SK-N-SH treated with all-trans-retinoic acid at 6 μM for 48 hours (cell line): ENCODE data around the gene RNF138.
A peak's percentile ranks its signal among the peaks of the same experiment; 100 is the strongest.
"Not testable (repeated sequence)": the region's sequence is repeated elsewhere in the genome, so short reads cannot be mapped to it uniquely, and the experiment has no call there.

Source experiments
- ATAC-seq: fragments of 200-7000 bp; cut with Tn5 transposase; 3 replicates; pipeline ENCODE4 v1.9.1; 2020; ENCODE audit warnings: mild to moderate bottlenecking, moderate library complexity
- ARNTL ChIP-seq: fragments of 450-650 bp; formaldehyde crosslinking; IDR thresholded peaks from 2 replicates; pipeline ENCODE4 v1.5.0; 2020; ENCODE audit warnings: low read depth, mild to moderate bottlenecking, moderate library complexity, borderline replicate concordance
- BACH2 ChIP-seq: fragments of 250-450 bp; sonication (Bioruptor Pico); IDR thresholded peaks from 2 replicates; pipeline ENCODE4 v1.9.0; 2021; ENCODE audit warnings: mild to moderate bottlenecking, borderline replicate concordance
- ESRRG ChIP-seq: fragments of 250-450 bp; sonication (Bioruptor Pico); IDR thresholded peaks from 2 replicates; pipeline ENCODE4 v1.6.1; 2021; ENCODE audit warnings: mild to moderate bottlenecking
- GLIS3 ChIP-seq: fragments of 250-450 bp; sonication (Bioruptor Pico); IDR thresholded peaks from 2 replicates; pipeline ENCODE4 v1.5.0; 2020; ENCODE audit warnings: mild to moderate bottlenecking, moderate library complexity
- ISL1 ChIP-seq: fragments of 250-450 bp; sonication (Bioruptor Pico); IDR thresholded peaks from 2 replicates; pipeline ENCODE4 v2.1.2; 2022; ENCODE audit warnings: mild to moderate bottlenecking, moderate library complexity
- OSR1 ChIP-seq: fragments of 250-450 bp; sonication (Bioruptor Pico); IDR thresholded peaks from 2 replicates; pipeline ENCODE4 v1.8.0; 2022; ENCODE audit warnings: moderate library complexity, mild to moderate bottlenecking, inconsistent platforms
- PPARA ChIP-seq: fragments of 250-450 bp; sonication (Bioruptor Pico); IDR thresholded peaks from 2 replicates; pipeline ENCODE4 v1.5.0; 2020; ENCODE audit warnings: mild to moderate bottlenecking, borderline replicate concordance
- RARB ChIP-seq: fragments of 250-450 bp; sonication (Bioruptor Pico); IDR thresholded peaks from 2 replicates; pipeline ENCODE4 v1.8.0; 2021; ENCODE audit warnings: mild to moderate bottlenecking, moderate library complexity
- SNAI2 ChIP-seq: fragments of 250-450 bp; sonication (Bioruptor Pico); IDR thresholded peaks from 2 replicates; pipeline ENCODE4 v1.5.0; 2020; ENCODE audit warnings: mild to moderate bottlenecking, moderate library complexity
- TCF4 ChIP-seq: fragments of 250-450 bp; sonication (Bioruptor Pico); IDR thresholded peaks from 2 replicates; pipeline ENCODE4 v1.8.0; 2021; ENCODE audit warnings: mild to moderate bottlenecking, moderate library complexity, borderline replicate concordance
- TOX ChIP-seq: fragments of 250-450 bp; sonication (Bioruptor Pico); IDR thresholded peaks from 2 replicates; pipeline ENCODE4 v1.8.0; 2021; ENCODE audit warnings: mild to moderate bottlenecking, moderate library complexity, borderline replicate concordance
- ZC3H10 ChIP-seq: fragments of 250-450 bp; sonication (Bioruptor Pico); IDR thresholded peaks from 2 replicates; pipeline ENCODE4 v1.5.1; 2021; ENCODE audit warnings: mild to moderate bottlenecking, moderate library complexity
- ZFP3 ChIP-seq: fragments of 250-450 bp; sonication (Bioruptor Pico); IDR thresholded peaks from 2 replicates; pipeline ENCODE4 v1.5.0; 2020; ENCODE audit warnings: mild to moderate bottlenecking, moderate library complexity
- ZFP30 ChIP-seq: fragments of 450-650 bp; formaldehyde crosslinking; IDR thresholded peaks from 2 replicates; pipeline ENCODE4 v1.5.0; 2022; ENCODE audit warnings: mild to moderate bottlenecking, moderate library complexity
- ZNF565 ChIP-seq: fragments of 450-650 bp; formaldehyde crosslinking; conservative IDR thresholded peaks from 2 replicates; pipeline ENCODE4 v1.5.0; 2020; ENCODE audit warnings: low read depth, mild to moderate bottlenecking, moderate library complexity
- ZNF70 ChIP-seq: fragments of 450-650 bp; formaldehyde crosslinking; IDR thresholded peaks from 2 replicates; pipeline ENCODE4 v1.5.0; 2020; ENCODE audit warnings: mild to moderate bottlenecking, moderate library complexity
- ZNF8 ChIP-seq: fragments of 450-650 bp; formaldehyde crosslinking; IDR thresholded peaks from 2 replicates; pipeline ENCODE4 v1.5.0; 2020; ENCODE audit warnings: mild to moderate bottlenecking, moderate library complexity
- TF ChIP-seq, protein P1 (sequence below): fragments of 250-450 bp; sonication (Bioruptor Pico); IDR thresholded peaks from 2 replicates; pipeline ENCODE4 v1.5.0; 2020; ENCODE audit warnings: mild to moderate bottlenecking, moderate library complexity
- TF ChIP-seq, protein P2 (sequence below): fragments of 250-450 bp; sonication (Bioruptor Pico); IDR thresholded peaks from 2 replicates; pipeline ENCODE4 v1.5.1; 2021; ENCODE audit warnings: mild to moderate bottlenecking, moderate library complexity
- TF ChIP-seq, protein P3 (sequence below): fragments of 250-450 bp; sonication (Bioruptor Pico); IDR thresholded peaks from 2 replicates; pipeline ENCODE4 v1.8.0; 2020; ENCODE audit warnings: mild to moderate bottlenecking, moderate library complexity, borderline replicate concordance
- TF ChIP-seq, protein P4 (sequence below): fragments of 250-450 bp; sonication (Bioruptor Pico); IDR thresholded peaks from 2 replicates; pipeline ENCODE4 v1.5.1; 2020; ENCODE audit warnings: low read depth, mild to moderate bottlenecking, moderate library complexity

Gene RNF138

GRCh38 chr18:32152705-32153448 lies 61.2 kb downstream of the RNF138 start (continued):
- no peak for TF ChIP-seq OSR1 (CRISPR knock-in tag)
- no peak for TF ChIP-seq ZFP30 (CRISPR knock-in tag)
- TF ChIP-seq ZNF70: no peak
- no peak for TF ChIP-seq ZNF8
- no peak for TF ChIP-seq ESRRG (CRISPR knock-in tag)
- no peak for TF ChIP-seq ISL1

DNA sequence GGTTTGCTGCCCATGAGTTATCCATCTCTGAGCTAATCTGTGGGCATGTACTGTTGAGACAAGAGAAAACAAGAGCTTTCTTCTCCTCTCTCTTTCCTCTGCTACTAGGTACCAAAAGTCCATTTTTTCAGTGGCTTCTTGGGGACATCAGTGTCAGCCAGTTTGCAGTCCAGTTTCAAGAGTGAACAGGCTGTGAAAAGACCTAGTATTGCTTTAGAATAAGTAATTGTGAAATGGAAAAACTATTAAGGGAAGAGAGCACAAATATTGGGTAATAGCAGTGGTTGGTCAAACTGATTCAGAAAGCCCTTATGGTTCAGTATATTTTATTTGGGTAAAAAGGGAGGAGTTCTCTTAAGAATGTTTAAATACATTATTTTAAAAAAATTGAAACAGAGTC lies 65.2 kb downstream of the RNF138 start:
- no peak for ATAC-seq
- TF ChIP-seq TCF4 (no peak), PPARA (no peak), SNAI2 (no peak), TOX (CRISPR knock-in tag) (no peak), ZFP3 (no peak)

DNA sequence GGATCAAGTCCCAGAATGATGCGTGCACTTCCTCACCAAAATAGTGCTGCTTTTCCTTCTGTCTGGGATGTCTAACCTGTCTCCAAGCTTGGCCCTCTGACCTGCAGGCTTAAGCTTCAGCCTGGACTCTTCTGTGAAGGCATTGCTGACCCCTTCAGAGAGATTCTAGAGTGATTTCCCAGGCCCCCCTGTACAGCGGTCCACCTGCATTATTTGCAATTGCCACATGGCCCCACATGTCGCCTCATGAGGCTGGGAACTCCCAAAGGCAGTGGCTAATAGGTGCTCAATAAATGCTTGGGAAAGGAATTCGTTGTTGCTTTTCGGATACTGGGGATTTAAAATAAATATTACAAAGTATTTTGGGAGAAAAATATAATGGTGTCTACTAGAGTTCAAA lies 65.9 kb downstream of the RNF138 start:
- peak; percentile 25 for ATAC-seq

GRCh38 chr18:32158108-32158624 lies 66.5 kb downstream of the RNF138 start:
- TF ChIP-seq ZNF565 (CRISPR knock-in tag) (no peak), GLIS3 (no peak), ARNTL (CRISPR knock-in tag) (no peak)
- TF ChIP-seq, protein P1, sequence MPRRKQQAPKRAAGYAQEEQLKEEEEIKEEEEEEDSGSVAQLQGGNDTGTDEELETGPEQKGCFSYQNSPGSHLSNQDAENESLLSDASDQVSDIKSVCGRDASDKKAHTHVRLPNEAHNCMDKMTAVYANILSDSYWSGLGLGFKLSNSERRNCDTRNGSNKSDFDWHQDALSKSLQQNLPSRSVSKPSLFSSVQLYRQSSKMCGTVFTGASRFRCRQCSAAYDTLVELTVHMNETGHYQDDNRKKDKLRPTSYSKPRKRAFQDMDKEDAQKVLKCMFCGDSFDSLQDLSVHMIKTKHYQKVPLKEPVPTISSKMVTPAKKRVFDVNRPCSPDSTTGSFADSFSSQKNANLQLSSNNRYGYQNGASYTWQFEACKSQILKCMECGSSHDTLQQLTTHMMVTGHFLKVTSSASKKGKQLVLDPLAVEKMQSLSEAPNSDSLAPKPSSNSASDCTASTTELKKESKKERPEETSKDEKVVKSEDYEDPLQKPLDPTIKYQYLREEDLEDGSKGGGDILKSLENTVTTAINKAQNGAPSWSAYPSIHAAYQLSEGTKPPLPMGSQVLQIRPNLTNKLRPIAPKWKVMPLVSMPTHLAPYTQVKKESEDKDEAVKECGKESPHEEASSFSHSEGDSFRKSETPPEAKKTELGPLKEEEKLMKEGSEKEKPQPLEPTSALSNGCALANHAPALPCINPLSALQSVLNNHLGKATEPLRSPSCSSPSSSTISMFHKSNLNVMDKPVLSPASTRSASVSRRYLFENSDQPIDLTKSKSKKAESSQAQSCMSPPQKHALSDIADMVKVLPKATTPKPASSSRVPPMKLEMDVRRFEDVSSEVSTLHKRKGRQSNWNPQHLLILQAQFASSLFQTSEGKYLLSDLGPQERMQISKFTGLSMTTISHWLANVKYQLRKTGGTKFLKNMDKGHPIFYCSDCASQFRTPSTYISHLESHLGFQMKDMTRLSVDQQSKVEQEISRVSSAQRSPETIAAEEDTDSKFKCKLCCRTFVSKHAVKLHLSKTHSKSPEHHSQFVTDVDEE: no peak
- peak; percentile 100 for ATAC-seq

More for the DNA sequence above, 65.9 kb downstream of the RNF138 start:
- TF ChIP-seq, protein P2, sequence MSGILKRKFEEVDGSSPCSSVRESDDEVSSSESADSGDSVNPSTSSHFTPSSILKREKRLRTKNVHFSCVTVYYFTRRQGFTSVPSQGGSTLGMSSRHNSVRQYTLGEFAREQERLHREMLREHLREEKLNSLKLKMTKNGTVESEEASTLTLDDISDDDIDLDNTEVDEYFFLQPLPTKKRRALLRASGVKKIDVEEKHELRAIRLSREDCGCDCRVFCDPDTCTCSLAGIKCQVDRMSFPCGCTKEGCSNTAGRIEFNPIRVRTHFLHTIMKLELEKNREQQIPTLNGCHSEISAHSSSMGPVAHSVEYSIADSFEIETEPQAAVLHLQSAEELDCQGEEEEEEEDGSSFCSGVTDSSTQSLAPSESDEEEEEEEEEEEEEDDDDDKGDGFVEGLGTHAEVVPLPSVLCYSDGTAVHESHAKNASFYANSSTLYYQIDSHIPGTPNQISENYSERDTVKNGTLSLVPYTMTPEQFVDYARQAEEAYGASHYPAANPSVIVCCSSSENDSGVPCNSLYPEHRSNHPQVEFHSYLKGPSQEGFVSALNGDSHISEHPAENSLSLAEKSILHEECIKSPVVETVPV (CRISPR knock-in tag): no peak
- TF ChIP-seq PPARA: no peak
- TF ChIP-seq RARB: no peak
- no peak for TF ChIP-seq ZC3H10 (CRISPR knock-in tag)
- no peak for TF ChIP-seq SNAI2
- TF ChIP-seq ZFP3: no peak
- TF ChIP-seq, protein P3, sequence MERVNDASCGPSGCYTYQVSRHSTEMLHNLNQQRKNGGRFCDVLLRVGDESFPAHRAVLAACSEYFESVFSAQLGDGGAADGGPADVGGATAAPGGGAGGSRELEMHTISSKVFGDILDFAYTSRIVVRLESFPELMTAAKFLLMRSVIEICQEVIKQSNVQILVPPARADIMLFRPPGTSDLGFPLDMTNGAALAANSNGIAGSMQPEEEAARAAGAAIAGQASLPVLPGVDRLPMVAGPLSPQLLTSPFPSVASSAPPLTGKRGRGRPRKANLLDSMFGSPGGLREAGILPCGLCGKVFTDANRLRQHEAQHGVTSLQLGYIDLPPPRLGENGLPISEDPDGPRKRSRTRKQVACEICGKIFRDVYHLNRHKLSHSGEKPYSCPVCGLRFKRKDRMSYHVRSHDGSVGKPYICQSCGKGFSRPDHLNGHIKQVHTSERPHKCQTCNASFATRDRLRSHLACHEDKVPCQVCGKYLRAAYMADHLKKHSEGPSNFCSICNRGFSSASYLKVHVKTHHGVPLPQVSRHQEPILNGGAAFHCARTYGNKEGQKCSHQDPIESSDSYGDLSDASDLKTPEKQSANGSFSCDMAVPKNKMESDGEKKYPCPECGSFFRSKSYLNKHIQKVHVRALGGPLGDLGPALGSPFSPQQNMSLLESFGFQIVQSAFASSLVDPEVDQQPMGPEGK (CRISPR knock-in tag): no peak
- no peak for TF ChIP-seq ZNF70
- no peak for TF ChIP-seq TOX (CRISPR knock-in tag)
- no peak for TF ChIP-seq OSR1 (CRISPR knock-in tag)
- TF ChIP-seq, protein P4, sequence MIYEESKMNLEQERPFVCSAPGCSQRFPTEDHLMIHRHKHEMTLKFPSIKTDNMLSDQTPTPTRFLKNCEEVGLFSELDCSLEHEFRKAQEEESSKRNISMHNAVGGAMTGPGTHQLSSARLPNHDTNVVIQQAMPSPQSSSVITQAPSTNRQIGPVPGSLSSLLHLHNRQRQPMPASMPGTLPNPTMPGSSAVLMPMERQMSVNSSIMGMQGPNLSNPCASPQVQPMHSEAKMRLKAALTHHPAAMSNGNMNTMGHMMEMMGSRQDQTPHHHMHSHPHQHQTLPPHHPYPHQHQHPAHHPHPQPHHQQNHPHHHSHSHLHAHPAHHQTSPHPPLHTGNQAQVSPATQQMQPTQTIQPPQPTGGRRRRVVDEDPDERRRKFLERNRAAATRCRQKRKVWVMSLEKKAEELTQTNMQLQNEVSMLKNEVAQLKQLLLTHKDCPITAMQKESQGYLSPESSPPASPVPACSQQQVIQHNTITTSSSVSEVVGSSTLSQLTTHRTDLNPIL: no peak
- TF ChIP-seq, protein P1: no peak
- TF ChIP-seq BACH2 (CRISPR knock-in tag): no peak
- TF ChIP-seq ZFP30 (CRISPR knock-in tag): no peak
- TF ChIP-seq, all 23 proteins: peak for 0

GRCh38 chr18:32158631-32159030 lies 67.0 kb downstream of the RNF138 start:
- not testable (repeated sequence) for ATAC-seq
